T-helper 1 cell treated with Interleukin-12 subunit alpha and Interleukin-12 subunit beta and Interleukin-4 antibody, amounts not matched to agents 30 μg/mL and 1 μg/mL, for 36 hours (primary cell): ENCODE measurements around the gene TNP2.

Experiments used
- H3K27ac Mint-ChIP-seq: one replicate; pipeline ENCODE4 v1.8.0; 2021; ENCODE audit warnings: mild to moderate bottlenecking, mixed read lengths
- H3K27me3 Mint-ChIP-seq: one replicate; pipeline ENCODE4 v1.8.0; 2021; ENCODE audit warnings: low read depth, mixed read lengths
- H3K36me3 Mint-ChIP-seq: one replicate; pipeline ENCODE4 v1.8.0; 2021; ENCODE audit warnings: low read depth, mixed read lengths
- H3K4me1 Mint-ChIP-seq: one replicate; pipeline ENCODE4 v1.8.0; 2021; ENCODE audit warnings: low read depth, mixed read lengths
- H3K4me3 Mint-ChIP-seq: one replicate; pipeline ENCODE4 v1.8.0; 2021; ENCODE audit warnings: mild to moderate bottlenecking, moderate library complexity, mixed read lengths
- H3K9me3 Mint-ChIP-seq: one replicate; pipeline ENCODE4 v1.8.0; 2021; ENCODE audit warnings: mixed read lengths

Gene TNP2

DNA sequence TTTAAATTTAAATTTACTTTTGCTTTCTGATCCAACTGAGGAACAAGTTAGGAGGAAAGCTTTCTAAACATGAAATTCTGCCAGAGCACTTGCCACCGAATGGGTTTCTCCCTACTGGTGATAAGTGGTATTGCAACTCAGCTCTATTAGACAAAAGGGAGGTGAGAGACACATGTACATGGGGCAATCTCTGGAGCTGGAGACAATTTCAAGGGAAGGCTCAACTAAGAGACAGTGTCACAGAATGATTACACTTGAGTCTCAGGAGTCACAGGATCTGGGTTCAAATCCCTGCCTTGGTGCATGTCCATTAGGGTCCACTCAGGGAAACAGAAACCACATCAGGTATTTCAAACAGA lies 50.5 kb downstream of the TNP2 start:
- H3K4me3 Mint-ChIP-seq: no peak overlapping the region
- H3K9me3 Mint-ChIP-seq: peaks cover 25% of the 10 kb centered on the region
- H3K36me3 Mint-ChIP-seq: peaks cover 23% of the 10 kb centered on the region
- no peaks in the 10 kb centered on the region for H3K27me3 Mint-ChIP-seq
- peaks cover 26% of the 10 kb centered on the region for H3K4me1 Mint-ChIP-seq
- H3K27ac Mint-ChIP-seq: no peak overlapping the region
